IPS-18c (cell line): ENCODE data around the gene LOXHD1.

ENCODE experiments used
- H3K4me3 ChIP-seq: 2 replicates; pipeline ENCODE4 v1.7.0; 2013; ENCODE audit warnings: low read depth, mild to moderate bottlenecking, low read length, moderate library complexity; ENCODE audit not compliant: insufficient read depth
- H3K9me3 ChIP-seq: one replicate; pipeline ENCODE4 v1.6.1; 2013; ENCODE audit warnings: mild to moderate bottlenecking, low read length, moderate library complexity; ENCODE audit not compliant: control insufficient read depth, insufficient read depth

Gene LOXHD1

DNA sequence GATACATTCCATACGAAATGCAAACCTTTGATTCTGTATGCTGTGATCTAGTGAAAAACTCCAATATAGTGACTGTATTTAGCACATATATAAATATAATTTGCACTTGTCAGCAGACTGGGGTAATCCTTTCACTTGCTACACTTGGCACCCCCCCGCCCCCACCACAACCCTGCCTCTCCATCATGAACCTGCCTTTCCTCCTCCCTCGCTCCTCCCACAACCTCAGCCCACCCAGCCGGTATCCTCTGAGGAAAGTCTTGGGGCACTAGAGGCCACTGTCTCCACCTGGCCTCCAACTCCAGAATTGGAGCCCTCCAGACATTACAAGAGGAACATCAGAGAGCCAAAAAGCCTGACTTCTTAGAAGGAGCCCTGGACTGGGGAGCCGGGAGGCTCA, 196.3 kb downstream of the LOXHD1 start:
- H3K4me3 ChIP-seq: no peak overlapping the region
- no peaks in the 10 kb centered on the region for H3K9me3 ChIP-seq

DNA sequence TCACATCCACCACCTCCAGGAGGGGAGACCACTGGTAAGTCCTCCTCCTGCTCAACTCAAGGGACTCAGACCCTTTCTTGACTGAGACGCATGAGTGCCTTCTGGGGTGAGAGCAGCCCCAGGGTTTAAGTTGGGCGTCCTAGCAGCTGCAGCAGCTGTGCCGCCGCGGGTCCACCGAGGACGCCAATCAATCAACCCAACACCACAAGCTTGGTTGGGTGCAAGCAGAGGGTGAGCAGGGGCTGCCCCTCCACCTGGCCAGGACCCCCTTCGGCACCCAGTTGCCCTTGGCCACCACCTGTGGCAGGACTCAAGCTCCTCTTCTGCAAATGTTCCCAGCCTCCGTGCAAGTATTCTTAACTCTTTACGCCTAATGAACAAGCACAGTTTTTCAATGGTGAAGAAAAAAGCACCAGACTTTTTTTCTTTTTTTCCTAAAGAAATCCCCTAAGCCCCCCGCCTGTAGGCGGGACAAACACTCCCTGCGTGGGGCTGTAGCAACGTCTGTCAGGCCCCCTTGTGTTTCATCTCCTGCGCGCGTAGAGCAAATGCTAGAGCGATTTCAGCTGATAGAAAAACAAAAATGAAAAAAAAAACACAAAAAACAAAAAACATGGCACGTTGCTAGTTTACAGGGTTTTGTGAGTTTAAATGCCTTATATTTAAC, 197.1 kb downstream of the LOXHD1 start:
- H3K9me3 ChIP-seq: no peaks in the 10 kb centered on the region
- H3K4me3 ChIP-seq: no peak overlapping the region

DNA sequence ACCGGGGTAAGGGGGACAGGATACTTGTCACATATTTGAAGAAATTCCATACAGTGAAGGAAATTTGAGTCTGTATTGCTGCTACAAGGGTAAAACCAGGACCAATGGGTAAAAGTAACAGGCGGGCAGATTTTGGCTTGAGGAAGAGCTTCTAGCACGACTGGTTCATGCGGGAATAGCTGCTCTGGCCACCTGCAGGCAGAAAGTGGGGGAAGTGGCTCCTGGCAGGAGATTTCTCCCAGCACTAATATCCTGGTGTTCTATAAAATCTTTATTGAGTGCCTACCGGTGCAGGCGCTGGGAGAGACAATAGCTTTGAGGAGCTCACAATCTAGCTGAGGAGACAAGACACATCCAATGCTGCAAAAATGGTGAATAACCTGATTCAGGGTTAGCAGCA, 198.5 kb downstream of the LOXHD1 start:
- Histone ChIP-seq H3K4me3 (no peak overlapping the region), H3K9me3 (no peaks in the 10 kb centered on the region)

DNA sequence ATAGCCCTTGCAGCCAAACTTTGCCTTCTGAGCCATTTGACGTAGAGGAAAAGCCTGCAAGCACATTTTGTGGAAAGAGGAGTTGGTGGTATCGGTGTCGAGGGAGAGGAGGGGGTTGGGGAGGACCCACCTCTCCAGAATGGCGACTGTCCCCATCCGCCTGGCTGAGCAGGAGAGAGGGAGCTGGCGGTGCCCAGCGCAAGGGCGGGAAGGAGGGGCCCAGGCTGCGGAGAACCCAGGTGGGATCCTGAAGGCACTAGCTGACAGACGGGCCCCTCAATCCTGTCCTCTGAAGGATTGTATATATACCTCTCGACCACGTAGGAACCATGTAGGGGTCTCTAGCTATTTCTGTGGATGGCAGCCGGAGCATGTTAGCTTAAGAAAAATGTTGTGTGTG, 200.3 kb downstream of the LOXHD1 start:
- Histone ChIP-seq H3K4me3 (no peak overlapping the region), H3K9me3 (peaks cover under 1% of the 10 kb centered on the region)

DNA sequence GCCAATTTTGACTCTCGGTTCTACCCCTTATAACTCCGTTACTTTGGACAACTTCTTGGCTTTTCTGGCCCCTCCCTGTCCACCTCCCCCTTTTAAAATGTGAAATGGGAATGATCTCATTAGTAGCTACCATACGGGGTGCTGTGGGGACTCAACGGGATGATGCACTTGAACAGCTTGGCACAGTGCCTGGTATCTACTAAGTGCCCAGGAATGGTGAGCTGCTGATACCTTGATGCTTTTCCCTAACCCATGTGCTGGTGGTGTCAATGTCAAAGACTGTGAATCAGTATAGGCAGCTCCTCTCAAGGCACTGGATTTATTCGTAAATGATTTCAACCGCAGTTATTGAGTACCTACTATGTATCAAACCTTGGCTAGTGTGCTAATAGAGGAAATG, 204.2 kb downstream of the LOXHD1 start:
- H3K9me3 ChIP-seq: peaks cover 13% of the 10 kb centered on the region
- H3K4me3 ChIP-seq: no peak overlapping the region

DNA sequence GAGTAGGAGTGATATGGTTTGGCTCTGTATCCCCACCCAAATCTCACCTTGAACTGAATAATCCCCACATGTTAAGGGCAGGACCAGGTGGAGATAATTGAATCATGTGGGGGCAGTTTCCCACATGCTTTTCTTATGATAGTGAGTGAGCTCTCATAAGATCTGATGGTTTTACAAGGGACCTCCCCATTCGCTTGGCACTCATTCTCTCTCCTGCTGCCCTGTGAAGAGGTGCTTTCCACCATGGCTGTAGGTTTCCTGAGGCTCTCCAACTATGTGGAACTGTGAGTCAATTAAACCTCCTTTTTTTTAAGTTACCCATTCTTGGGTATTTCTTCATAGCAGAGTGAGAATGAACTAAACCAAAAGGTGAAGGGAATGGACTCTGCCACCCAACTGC, 207.5 kb downstream of the LOXHD1 start:
- Histone ChIP-seq H3K9me3 (peaks cover 13% of the 10 kb centered on the region), H3K4me3 (no peak overlapping the region)

DNA sequence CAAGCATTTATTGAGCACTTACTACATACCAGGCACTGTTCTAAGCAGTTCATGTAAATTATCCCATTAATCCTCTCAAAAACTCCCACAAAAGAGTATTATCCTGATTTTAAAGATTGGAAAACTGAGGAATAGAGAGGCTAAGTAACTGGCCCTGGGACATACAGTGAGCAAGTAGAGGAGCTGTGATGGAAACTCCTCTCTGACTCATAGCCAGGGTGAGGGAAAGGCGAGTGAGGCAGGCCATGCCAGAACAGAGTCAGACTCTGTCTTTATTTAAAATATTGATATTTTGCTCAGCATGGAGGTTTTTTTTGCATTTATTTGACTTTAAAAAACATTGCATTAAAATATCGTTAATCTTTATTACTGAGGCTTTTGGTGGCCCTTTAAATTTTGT, 208.0 kb downstream of the LOXHD1 start:
- Histone ChIP-seq H3K9me3 (peaks cover 13% of the 10 kb centered on the region), H3K4me3 (no peak overlapping the region)

DNA sequence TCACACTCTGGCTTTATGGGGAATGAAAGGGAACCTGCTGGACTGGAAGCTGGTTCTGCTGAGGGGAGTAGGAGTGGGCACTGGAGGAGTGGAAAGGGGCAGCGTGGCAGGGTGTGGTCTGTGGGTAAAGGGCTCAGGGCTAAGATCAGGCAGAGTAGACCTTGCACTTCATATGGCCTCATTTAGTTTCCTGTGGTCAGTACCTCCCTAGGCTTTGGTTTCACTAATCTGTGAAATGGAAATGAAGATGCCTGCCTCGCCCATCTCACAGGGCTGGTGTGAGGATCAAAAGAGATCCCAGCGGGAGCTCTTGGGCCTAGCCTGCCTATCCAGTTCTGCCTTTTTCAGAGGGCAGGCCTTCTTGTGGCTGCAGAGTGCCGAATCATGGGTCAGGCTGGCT, 208.7 kb downstream of the LOXHD1 start:
- H3K9me3 ChIP-seq: peaks cover 13% of the 10 kb centered on the region
- H3K4me3 ChIP-seq: no peak overlapping the region

DNA sequence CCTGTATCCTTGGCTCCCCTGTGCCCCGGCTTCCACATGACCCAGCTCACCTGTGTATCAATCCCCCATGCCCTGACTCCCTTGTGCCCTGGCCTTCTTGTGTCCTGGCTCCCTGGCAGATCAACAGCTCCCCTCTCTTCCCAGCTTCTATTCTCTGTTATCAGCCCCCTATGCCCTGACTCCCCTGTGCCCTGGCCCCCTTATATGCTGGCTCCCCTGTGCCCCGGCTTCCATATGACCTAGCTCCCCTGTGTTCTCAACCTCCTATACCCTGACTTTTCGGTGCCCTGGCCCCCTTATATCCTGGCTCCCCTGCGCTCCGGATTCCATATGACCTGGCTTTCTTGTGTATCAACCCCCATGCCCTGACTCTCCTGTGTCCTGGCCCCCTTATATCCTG, 209.2 kb downstream of the LOXHD1 start:
- H3K4me3 ChIP-seq: no peak overlapping the region
- H3K9me3 ChIP-seq: peaks cover 13% of the 10 kb centered on the region

DNA sequence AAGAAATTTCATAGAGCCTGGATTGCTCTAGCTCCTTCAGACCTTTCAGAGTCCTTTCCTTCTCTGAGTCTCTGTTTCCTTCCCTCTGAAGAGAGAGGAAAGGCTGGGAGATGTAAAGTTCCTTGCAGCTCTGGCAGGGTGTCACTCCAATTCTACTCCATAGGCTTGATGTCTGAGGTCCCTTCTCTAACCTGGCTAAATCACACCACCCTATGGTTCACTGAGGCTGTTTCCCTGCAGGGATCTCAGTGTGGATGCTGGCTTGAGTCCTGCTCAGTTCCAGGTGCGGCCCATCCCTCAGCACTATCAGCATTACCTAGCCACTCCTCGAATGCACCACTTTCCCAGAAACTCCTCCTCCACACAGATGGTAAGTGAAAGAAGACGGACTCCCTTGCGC, 209.7 kb downstream of the LOXHD1 start:
- Histone ChIP-seq H3K4me3 (no peak overlapping the region), H3K9me3 (peaks cover 13% of the 10 kb centered on the region)

DNA sequence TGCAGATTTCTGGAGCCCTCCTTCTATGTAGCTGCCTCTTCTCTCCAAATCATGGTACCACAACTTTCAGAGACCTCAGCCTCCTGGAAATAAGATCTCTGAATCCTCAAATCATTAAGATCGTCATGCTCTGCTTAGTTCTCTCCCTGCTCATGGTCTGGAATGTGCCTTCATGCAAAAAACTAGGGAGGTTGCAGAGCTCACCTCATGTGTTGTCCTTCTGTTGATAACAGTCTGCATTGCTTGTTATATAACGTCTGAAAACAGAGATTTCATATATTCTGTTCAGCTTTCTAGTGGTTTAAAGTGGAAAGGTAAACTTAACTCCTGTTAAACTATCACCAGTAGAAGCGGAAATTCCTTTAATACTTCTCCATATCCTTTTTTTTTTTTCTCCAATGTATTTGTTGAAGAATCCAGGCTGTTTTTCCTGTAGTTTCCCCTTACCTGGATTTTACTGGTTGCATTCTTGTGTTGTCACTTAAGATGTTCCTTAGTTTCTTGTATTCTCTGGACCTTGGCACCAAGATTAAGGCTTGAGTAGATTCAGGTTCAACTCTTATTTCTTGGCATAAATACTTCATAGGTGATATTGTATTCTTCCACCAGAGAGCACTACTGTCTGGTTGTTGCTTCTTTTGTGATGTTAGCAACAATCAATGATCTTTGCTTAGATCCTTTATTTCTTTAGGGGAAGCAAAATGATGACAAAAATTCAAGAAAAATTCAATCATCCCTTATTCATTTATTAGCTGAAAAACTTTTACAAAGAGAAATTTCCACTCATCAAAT, 211.3 kb downstream of the LOXHD1 start:
- Histone ChIP-seq H3K9me3 (peaks cover 7% of the 10 kb centered on the region), H3K4me3 (no peak overlapping the region)

DNA sequence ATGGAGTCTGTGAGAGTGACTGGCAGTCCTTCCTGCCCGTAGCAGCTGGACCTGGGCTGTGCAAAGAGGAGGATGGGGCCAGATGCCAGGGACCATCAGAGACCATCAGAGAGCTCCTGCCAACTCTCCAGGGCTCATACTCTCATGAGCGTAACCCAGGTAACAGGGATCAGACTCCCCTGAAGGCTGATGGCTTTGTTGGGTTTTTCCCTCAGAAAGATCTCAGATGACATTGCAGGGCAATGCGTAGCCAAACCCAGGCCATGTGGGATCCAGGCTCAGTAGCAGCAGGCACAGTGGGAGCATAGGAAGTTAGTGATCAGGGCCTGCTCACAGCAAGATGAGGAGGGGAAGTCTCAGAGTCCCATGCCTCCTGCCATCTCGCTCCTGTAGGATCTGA, 218.0 kb downstream of the LOXHD1 start:
- Histone ChIP-seq H3K9me3 (no peaks in the 10 kb centered on the region), H3K4me3 (no peak overlapping the region)

DNA sequence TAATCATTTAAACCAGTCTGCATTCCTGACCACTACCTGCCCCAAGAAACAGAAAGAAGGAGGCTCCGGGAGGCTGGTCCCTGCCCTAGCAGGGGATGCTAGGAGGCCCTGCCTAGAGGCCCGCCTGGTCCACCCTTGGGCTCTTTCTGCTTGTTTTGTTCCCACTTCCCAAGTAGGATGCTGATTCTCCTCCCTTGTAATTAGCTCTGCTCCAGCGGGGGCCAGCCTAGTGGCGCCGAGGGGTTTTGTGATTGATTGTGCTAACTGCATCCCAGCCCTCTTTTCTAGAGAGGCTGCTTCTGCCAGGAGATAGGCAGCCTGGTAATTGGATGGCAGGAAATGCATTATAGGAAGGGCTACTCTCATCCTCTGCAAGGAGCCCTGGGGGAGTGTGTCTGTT, 220.0 kb downstream of the LOXHD1 start:
- Histone ChIP-seq H3K4me3 (no peak overlapping the region), H3K9me3 (peaks cover 2% of the 10 kb centered on the region)

DNA sequence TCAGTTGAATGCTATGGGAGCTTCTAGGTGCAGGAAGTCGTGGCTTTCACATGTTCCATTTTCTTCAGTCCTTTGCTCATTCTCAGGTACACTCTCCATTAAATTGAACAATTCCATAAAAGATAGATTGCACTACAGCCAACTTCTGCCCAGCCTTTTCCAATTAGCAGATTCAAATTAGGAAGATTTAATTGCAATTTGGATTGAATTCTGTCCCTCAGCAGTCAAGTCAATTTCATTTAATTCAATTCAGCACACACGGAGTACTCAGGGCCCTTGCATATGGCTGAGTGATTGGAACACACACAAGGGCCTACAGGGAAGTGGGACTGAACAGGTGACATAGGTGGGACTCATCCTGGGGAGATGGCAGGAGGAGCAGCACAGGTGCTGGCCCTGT, 220.4 kb downstream of the LOXHD1 start:
- Histone ChIP-seq H3K9me3 (peaks cover 2% of the 10 kb centered on the region), H3K4me3 (no peak overlapping the region)

DNA sequence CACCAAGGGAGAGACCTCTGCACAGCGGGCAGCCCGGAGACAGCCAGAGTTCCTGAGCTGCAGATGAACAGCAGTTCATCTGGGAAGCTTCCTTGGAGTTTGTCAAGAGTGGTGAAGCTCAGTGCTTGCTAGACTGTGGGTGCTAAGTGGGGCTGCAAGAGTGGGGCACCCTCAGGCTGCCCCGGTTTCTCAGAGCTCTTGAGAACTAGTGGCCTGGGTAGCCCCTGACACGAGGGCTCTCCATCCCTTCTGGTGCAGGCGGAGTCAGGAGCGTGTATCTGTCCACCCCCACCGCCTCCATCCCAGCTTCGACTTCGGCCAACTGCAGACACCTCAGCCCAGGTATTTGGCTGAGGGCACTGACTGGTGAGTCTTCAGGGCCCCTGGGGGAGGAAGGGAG, 222.0 kb downstream of the LOXHD1 start:
- Histone ChIP-seq H3K4me3 (no peak overlapping the region), H3K9me3 (peaks cover 2% of the 10 kb centered on the region)

DNA sequence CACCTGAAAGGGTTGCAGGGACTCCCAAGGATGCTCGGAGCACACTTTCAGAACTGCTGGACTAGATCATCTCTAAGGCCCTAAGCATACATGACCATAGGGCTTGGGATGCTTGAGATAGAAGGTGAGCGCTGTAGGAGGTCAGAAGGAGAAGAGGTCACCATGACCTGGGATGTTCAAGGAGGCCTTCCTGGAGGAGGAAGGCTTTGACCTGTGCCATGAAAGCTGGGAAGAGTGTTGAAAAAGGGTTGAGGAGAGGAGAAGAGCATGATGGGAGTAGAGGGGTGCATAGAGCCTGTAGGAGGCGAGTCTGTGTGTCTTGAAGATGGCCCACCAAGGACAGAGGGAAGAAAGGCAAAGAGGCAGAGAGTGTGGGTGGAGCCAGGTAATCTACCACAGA, 222.4 kb downstream of the LOXHD1 start:
- Histone ChIP-seq H3K9me3 (peaks cover 2% of the 10 kb centered on the region), H3K4me3 (no peak overlapping the region)

DNA sequence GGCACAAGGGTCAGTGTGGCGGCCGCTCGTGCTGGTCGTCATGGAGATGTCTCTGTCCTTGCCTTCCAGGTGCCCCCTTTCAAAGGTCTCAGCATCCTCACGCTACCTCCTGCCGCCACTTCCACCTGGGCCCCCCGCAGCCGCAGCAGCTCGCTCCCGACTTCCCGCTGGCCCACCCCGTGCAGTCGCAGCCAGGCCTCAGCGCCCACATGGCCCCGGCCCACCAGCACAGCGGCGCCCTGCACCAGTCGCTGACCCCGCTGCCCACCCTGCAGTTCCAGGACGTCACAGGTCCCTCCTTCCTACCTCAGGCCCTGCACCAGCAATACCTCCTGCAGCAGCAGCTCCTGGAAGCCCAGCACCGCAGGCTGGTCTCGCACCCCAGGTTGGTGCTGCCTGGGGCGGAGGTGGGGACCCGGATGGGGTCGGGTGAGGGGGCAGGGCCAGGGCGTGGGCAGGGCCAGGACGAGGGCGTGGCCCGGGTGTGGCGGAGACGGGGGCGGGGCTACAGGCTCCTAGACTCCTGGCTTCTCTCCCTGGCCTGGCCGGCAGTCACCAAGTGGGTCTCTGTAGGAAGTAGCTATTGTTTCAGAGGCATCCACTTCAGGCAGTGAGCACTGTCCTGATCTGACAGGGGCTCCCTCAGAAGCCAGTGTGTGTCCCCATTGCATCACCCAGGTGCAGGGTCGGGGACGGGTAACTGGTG, 223.7 kb downstream of the LOXHD1 start:
- Histone ChIP-seq H3K4me3 (peak overlapping the region; percentile 40; the same call in 1 of the 2 replicates), H3K9me3 (peaks cover 2% of the 10 kb centered on the region)

DNA sequence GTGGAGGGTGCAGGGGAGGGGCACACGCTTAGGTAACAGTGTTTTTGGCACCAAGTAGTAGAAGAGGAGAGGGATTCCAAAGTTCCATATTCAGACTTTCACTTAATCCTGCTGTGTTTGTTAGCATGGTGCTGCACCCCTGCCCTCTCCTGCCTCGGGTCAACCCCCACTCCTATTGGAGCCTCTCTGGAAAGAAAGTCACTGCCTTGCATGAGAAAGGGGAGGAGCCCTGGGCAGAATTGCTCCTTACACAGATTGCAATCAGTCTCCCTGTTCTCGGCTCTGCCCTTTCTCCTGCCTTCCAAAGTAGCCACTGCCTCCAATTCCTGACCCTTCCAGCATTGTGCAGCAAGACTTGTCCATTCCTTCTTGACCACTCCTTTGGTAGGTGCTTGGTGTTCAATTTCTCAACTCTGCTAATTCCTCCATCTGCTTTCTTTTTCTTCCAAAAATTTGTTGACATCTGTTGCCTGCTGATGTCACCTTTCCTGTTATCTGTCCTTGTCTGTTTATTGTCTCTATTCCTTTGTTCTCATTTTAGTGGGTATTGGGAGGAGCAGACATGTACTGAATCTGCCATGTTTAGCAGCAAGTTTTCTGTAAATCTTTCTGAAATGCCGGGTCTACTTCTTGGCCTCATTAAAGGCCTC, 225.4 kb downstream of the LOXHD1 start:
- peaks cover 2% of the 10 kb centered on the region for H3K9me3 ChIP-seq
- H3K4me3 ChIP-seq: no peak overlapping the region
